Immature natural killer cell (primary cell): ENCODE data around the gene CLK2. TPM values are rescaled to one million over a fixed set of nuclear protein-coding genes. Genes with fewer than 3 reads are reported as not detected.
A peak's percentile ranks its signal among the peaks of the same experiment; 100 is the strongest.

ENCODE experiments used
- DNase-seq, 3 donors: peaks; one replicate each; pipeline ENCODE4 v3.0.0; 2022; ENCODE audit warnings: mixed read lengths in 1 of 3
- H3K27ac Mint-ChIP-seq, 6 donors: one replicate each; pipeline ENCODE4 v1.8.0; 2020; ENCODE audit warnings: mixed read lengths in 6 of 6, mild to moderate bottlenecking in 5 of 6, inconsistent platforms in 4 of 6, moderate library complexity in 3 of 6
- H3K27me3 Mint-ChIP-seq, 3 donors: one replicate each; pipeline ENCODE4 v1.8.0; 2020 to 2021; ENCODE audit warnings: low read depth in 3 of 3, mild to moderate bottlenecking in 3 of 3, mixed read lengths in 3 of 3, moderate library complexity in 3 of 3, inconsistent platforms in 1 of 3
- H3K36me3 Mint-ChIP-seq, 3 donors: one replicate each; pipeline ENCODE4 v1.8.0; 2020; ENCODE audit warnings: mixed read lengths in 3 of 3, inconsistent platforms in 2 of 3, mild to moderate bottlenecking in 2 of 3
- H3K4me1 Mint-ChIP-seq, 2 donors: one replicate each; pipeline ENCODE4 v1.8.0; 2020; ENCODE audit warnings: inconsistent platforms in 2 of 2, mild to moderate bottlenecking in 2 of 2, mixed read lengths in 2 of 2, moderate library complexity in 1 of 2
- H3K4me3 Mint-ChIP-seq, 5 donors: one replicate each; pipeline ENCODE4 v1.8.0; 2020; ENCODE audit warnings: mild to moderate bottlenecking in 5 of 5, mixed read lengths in 5 of 5, inconsistent platforms in 3 of 5, moderate library complexity in 3 of 5
- H3K9me3 Mint-ChIP-seq, 6 donors: one replicate each; pipeline ENCODE4 v1.8.0; 2020; ENCODE audit warnings: mild to moderate bottlenecking in 6 of 6, mixed read lengths in 6 of 6, inconsistent platforms in 4 of 6, moderate library complexity in 3 of 6
- polyA plus RNA-seq, 3 donors: library from polyadenylated mRNA; unstranded; fragments of 300-500 nt; fragmentation: Illumina TruSeq; gene quantifications; one replicate each; pipeline ENCODE4 v1.2.3, GENCODE V29; 2021

The CLK2 gene
- polyA plus RNA-seq, 3 donors from 2014 or later = 5.8 to 15.6 (median 6.2) TPM

DNA sequence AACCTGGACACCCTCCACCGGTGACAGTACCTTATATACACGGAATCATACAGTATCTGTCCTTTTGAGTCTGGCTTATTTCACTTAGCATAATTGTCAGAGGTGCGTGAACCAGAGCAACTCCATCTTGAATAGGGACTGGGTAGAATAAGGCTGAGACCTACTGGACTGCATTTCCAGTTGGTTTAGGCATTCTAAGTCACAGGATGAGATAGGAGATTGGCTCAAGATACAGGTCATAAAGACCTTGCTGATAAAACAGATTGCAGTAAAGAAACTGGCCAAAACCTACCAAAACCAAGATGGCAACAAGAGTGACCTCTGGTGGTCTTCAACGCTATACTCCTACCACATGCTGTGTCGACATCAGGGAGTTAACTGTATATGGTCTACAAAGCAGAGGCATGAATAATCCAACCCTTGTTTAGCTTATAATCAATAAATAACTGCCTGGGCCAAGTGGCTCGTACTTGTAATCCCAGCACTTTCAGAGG lies 34.0 kb upstream of the CLK2 start:
- H3K4me3 Mint-ChIP-seq = peak overlapping the region in 4 of 5 donors; percentile 18 to 51 (median 34)
- H3K36me3 Mint-ChIP-seq = no peaks in the 10 kb centered on the region
- H3K27ac Mint-ChIP-seq = peak overlapping the region; percentile 83 to 100 (median 97)
- peaks cover 0 to 1% (median 0%) of the 10 kb centered on the region in 6 donors for H3K9me3 Mint-ChIP-seq
- peak in 1 of 3 donors; percentile 24 for DNase-seq
- peaks cover 5 to 12% (median 5%) of the 10 kb centered on the region in 3 donors for H3K27me3 Mint-ChIP-seq
- H3K4me1 Mint-ChIP-seq = peaks cover 32 to 35% of the 10 kb centered on the region in 2 donors

DNA sequence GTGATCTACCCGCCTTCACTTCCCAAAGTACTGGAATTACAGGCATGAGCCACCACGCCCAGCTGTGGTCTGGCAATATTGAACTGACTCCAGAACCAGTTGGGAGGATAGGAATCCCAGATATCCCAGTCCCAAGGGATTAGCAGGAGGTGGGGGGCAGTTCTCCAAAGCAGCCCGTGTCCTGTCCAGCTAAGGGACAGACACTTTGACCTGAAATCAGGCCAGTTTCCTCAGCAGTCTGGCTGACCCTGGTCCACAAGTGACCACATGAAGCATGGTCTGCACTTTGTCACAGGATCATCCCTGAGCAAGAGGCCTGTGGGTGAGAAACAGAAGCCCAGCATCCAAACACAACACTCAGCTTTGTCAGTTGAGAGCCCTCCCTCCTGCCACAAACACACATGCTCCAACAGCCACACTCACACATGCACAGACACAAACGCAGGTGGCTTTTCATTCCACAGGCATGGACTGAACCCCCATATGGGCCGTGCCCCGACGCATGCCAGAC lies 32.6 kb upstream of the CLK2 start:
- peaks cover 26 to 29% of the 10 kb centered on the region in 2 donors for H3K4me1 Mint-ChIP-seq
- no peak overlapping the region for H3K4me3 Mint-ChIP-seq
- H3K36me3 Mint-ChIP-seq = no peaks in the 10 kb centered on the region
- no peak for DNase-seq
- H3K27me3 Mint-ChIP-seq = peaks cover 5 to 9% (median 5%) of the 10 kb centered on the region in 3 donors
- peak overlapping the region in 2 of 6 donors; percentile 86 to 96 for H3K27ac Mint-ChIP-seq
- peaks cover 0 to 1% (median 0%) of the 10 kb centered on the region in 6 donors for H3K9me3 Mint-ChIP-seq

DNA sequence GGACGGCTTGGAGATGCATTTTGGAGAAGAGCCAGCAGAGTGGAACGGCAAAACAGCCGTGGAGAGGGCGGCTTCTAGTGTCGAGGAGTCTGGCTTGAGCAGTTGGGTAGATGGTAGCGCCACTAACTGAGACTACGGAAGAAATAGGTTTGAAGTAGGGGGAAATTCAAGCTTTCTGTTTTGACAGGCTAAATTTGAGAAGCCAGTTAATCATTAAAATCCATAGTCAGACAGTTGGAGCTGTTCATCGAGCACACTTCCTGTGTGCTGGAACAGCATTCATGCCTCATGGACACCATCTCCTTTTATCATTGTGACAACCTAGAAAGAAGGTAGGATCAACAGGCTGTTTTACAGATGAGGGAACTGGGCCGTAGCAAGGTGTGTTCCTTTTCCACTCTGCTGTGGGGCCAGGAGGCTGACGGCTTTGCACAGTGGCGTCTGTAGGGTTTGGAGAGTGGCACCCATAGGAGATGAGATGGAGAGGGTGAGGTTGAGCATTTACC lies 31.3 kb upstream of the CLK2 start:
- peaks cover 5 to 9% (median 5%) of the 10 kb centered on the region in 3 donors for H3K27me3 Mint-ChIP-seq
- H3K36me3 Mint-ChIP-seq = no peaks in the 10 kb centered on the region
- peaks cover 0 to 1% (median 0%) of the 10 kb centered on the region in 6 donors for H3K9me3 Mint-ChIP-seq
- H3K27ac Mint-ChIP-seq = no peak overlapping the region
- H3K4me1 Mint-ChIP-seq = peaks cover 16% of the 10 kb centered on the region in 2 donors
- no peak overlapping the region for H3K4me3 Mint-ChIP-seq
- DNase-seq = no peak

DNA sequence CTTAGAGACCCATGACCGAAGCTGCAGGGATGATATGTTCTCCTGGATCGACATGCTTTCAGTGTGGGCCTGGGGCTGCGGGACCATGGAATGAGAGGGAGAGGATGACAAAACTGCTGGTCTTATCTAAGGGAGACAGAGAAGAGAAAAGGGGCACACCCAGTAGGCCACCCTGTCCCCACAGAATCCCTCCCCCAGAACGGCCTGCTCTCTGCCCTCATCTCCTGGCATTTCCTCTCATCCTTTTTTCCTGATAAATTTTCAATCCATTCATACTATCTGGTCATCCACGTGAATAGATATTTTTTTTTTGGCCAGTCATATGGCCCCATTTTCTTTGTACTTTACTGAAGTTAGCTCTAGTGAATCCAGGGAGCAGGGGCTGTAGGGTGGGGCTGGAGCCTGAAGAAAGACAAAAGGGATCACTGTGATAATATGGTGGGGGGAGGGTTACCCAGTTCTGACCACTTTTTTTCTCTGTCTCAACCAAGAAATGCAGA lies 28.1 kb upstream of the CLK2 start, which contains the start of gene PKLR:
Gene PKLR (minus strand): TSS at position 97 of the 500 bp plus-strand sequence. CDS start 43 bp downstream, at position 54.
- no peaks in the 10 kb centered on the region for H3K4me1 Mint-ChIP-seq
- no peak within 1 kb of the TSS for H3K27ac Mint-ChIP-seq
- peaks cover 0 to 1% (median 0%) of the 10 kb centered on the region in 6 donors for H3K9me3 Mint-ChIP-seq
- DNase-seq = no peak
- peaks cover 4 to 19% (median 5%) of the 10 kb centered on the region in 3 donors for H3K27me3 Mint-ChIP-seq
- no peak within 1 kb of the TSS for H3K4me3 Mint-ChIP-seq
- H3K36me3 Mint-ChIP-seq = peaks cover 0 to 4% (median 0%) of the 10 kb centered on the region in 3 donors

DNA sequence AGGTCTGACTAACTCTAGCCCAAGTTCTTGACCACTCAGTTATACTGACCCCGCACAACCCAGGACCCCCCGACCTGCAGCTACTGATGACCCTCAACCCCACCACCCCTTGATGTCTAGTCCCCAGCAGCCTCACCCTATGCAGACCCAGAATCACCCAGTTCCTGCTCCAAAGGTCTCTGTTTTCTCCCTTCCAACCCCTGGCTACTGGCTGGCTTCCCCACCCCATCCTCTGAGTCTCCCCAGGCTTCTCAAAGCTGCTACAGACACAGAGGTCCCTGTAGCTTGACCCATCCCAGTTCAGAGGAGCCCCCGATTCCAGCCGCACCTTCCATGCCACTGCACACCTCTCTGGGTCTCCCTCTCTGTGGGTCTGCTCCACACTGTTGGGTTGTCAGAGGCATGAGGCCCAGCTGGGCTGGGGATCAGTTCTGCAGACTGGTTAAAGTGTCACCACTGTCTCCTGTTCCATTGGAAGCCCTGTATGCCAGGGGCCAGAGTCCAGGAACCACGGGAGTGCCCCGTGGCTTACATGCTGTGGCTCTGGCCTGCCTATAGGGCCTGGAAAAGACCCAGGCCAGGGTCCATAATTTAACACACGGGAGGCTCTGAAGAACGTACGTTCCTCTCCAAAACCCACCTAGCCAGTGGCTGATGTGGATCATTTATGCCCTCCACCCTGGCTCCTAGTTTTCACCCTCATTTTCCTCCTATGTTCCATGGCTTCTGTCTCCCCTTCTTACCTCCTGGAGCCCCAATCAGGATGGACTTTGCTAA lies 27.4 kb upstream of the CLK2 start:
- no peaks in the 10 kb centered on the region for H3K4me1 Mint-ChIP-seq
- H3K36me3 Mint-ChIP-seq = peaks cover 0 to 4% (median 0%) of the 10 kb centered on the region in 3 donors
- peaks cover 0 to 1% (median 0%) of the 10 kb centered on the region in 6 donors for H3K9me3 Mint-ChIP-seq
- H3K4me3 Mint-ChIP-seq = no peak overlapping the region
- no peak for DNase-seq
- H3K27me3 Mint-ChIP-seq = peaks cover 4 to 19% (median 6%) of the 10 kb centered on the region in 3 donors
- H3K27ac Mint-ChIP-seq = no peak overlapping the region

DNA sequence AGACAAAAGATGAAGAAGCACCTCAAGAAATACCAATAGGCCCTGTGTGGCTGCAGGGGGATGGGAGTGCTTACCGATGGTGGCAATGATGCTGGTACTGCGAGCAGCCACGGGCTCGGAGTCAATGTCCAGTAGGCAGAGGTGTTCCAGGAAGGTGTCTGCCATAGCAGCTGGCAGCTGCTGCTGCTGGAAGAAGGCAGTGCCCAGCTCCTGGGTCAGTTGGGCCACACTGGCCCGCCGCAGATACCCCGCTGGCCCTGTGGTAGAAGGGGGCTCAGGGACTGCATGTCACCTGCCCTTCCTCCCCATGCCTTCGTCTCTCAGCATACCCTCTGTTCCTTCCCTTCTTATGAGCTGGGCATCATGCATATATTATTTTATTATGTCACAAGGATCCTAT lies 26.7 kb upstream of the CLK2 start:
- Mint-ChIP-seq H3K4me3 (no peak overlapping the region), H3K4me1 (no peaks in the 10 kb centered on the region), H3K27ac (no peak overlapping the region), H3K36me3 (peaks cover 0 to 4% (median 0%) of the 10 kb centered on the region in 3 donors), H3K27me3 (peaks cover 6 to 19% (median 7%) of the 10 kb centered on the region in 3 donors), H3K9me3 (peaks cover 0 to 1% (median 0%) of the 10 kb centered on the region in 6 donors)
- no peak for DNase-seq

DNA sequence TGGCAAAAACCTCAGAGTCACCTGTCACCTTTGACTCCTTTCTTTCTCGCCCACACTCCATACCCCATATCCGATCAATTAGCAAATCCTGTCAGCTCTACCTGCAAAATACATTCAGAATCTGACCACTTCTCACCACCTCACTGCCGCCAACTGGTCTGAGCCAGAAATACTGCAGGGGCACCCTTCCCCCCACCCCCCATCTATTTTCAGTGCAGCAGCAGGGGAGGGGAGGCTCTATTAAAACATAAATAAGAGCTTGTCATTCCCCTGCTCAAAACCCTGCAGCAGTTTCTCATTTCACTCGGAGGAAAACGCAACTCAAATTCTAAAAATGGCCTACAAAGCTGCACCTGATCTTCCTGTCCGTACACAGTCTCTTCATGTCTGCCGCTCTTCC lies 24.1 kb upstream of the CLK2 start:
- DNase-seq = no peak

DNA sequence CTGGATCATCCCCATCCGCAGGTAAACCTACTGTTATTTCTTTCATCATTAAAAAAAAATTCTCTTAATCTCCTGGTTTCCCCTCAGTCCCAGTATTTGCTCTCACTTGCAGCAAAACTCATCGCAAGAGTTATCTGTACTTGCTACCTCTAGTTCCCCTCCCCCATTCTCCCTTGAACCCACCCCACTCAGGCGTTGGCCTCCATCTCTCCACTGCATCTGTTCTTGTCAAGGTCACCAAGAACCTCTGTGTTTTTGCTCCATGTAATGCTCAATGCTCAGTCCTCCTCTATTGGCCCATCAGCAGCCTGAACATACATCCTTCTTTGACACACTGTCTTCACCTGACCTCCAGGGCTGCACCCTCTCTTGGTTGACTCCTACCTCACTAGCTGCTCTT lies 23.4 kb upstream of the CLK2 start:
- peaks cover 0 to 4% (median 0%) of the 10 kb centered on the region in 3 donors for H3K36me3 Mint-ChIP-seq
- H3K4me3 Mint-ChIP-seq = no peak overlapping the region
- H3K4me1 Mint-ChIP-seq = no peaks in the 10 kb centered on the region
- DNase-seq = no peak
- H3K9me3 Mint-ChIP-seq = no peaks in the 10 kb centered on the region
- H3K27ac Mint-ChIP-seq = no peak overlapping the region
- H3K27me3 Mint-ChIP-seq = peaks cover 9 to 18% (median 14%) of the 10 kb centered on the region in 3 donors

More for the DNA sequence above, 24.1 kb upstream of the CLK2 start:
- no peaks in the 10 kb centered on the region for H3K4me1 Mint-ChIP-seq
- peaks cover 9 to 18% (median 12%) of the 10 kb centered on the region in 3 donors for H3K27me3 Mint-ChIP-seq
- no peaks in the 10 kb centered on the region for H3K9me3 Mint-ChIP-seq
- no peak overlapping the region for H3K27ac Mint-ChIP-seq
- H3K4me3 Mint-ChIP-seq = no peak overlapping the region
- H3K36me3 Mint-ChIP-seq = peaks cover 0 to 4% (median 0%) of the 10 kb centered on the region in 3 donors

DNA sequence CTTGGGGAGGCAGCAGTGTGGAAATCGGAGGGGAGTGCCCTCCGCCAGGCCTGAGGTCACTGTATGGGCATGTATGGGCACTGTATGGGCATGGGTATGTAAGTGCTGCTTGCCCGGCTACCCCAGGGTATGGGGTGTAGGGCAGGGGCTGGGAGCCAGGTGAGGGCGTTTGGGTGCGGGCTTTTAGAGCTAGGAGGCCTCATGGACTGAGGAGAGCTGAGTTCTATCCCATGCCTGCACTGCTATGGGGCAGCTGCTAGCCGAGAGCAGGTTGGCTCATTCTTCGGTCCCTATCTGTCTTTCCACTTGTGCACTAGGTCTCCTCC lies 22.6 kb upstream of the CLK2 start:
- DNase-seq = no peak
- Mint-ChIP-seq H3K4me1 (no peaks in the 10 kb centered on the region), H3K27ac (no peak overlapping the region)

DNA sequence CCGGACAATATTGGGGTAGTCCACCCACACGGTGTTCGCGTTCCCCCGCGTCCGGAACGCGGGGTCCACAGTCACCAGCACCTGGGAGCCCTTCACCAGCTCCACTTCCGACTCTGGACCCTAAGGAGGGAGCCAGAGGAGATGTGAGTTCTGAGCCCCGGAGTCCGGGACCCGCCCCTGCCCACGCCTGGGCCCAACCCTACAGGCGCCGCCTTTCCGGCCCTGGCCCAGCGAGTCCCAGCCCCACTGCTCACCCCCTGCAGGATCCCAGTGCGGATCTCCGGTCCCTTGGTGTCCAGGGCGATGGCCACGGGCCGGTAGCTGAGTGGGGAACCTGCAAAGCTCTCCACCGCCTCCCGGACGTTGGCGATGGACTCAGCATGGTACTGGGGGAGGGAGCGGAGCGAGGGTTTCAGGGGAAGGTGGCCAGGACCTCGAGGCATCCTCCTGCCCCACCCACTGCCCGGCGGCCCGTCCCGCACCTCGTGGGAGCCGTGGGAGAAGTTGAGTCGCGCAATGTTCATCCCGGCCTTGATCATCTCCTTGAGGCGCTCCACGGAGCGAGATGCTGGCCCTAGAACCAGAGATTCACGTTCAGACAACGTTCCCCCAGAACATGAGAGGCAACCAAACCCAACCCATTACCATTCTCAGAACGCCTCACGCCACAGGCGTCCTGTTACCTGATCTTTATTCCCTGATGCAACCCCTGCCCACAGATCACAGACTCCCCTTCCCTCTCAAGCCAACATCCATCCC lies 22.1 kb upstream of the CLK2 start:
- H3K27me3 Mint-ChIP-seq = peaks cover 9 to 18% (median 14%) of the 10 kb centered on the region in 3 donors
- no peaks in the 10 kb centered on the region for H3K4me1 Mint-ChIP-seq
- H3K4me3 Mint-ChIP-seq = no peak overlapping the region
- DNase-seq = no peak
- H3K27ac Mint-ChIP-seq = no peak overlapping the region
- H3K9me3 Mint-ChIP-seq = no peaks in the 10 kb centered on the region
- peaks cover 0 to 4% (median 0%) of the 10 kb centered on the region in 3 donors for H3K36me3 Mint-ChIP-seq

More for the DNA sequence above, 22.6 kb upstream of the CLK2 start:
- peaks cover 9 to 18% (median 14%) of the 10 kb centered on the region in 3 donors for H3K27me3 Mint-ChIP-seq
- H3K36me3 Mint-ChIP-seq = peaks cover 0 to 4% (median 0%) of the 10 kb centered on the region in 3 donors
- H3K9me3 Mint-ChIP-seq = no peaks in the 10 kb centered on the region
- no peak overlapping the region for H3K4me3 Mint-ChIP-seq

DNA sequence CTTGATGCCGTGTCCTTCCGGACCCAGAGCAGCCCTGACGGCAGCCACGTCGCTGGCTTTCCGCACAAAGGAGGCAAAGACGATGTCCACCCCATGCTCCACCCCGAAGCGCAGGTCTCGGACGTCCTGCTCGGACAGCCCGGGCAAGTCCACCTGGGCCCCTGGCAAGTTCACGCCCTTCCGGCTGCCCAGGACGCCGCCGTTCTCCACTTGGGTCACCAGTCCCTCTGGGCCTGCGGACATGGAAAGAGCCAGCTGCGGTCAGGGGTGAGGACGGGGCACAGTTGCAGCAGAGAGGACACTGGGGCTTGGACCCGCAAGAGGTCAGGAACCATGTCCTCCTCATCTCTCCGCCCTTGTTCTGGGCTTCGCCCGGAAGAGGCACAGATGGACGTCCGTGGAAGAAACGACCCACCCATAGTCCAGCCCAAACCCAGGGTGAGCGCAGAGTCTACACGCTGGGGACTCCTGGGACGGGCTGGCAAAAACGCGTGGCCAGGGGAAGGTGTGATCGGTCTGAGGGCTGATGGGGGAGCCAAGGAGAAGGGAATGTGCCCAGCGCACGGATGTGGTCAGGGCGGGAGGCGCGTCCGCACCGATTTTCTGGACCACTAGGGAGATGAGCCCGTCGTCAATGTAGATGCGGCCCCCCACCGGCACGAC lies 21.3 kb upstream of the CLK2 start:
- H3K27me3 Mint-ChIP-seq = peaks cover 9 to 18% (median 14%) of the 10 kb centered on the region in 3 donors
- H3K4me3 Mint-ChIP-seq = peak overlapping the region in 1 of 5 donors; percentile 5

DNA sequence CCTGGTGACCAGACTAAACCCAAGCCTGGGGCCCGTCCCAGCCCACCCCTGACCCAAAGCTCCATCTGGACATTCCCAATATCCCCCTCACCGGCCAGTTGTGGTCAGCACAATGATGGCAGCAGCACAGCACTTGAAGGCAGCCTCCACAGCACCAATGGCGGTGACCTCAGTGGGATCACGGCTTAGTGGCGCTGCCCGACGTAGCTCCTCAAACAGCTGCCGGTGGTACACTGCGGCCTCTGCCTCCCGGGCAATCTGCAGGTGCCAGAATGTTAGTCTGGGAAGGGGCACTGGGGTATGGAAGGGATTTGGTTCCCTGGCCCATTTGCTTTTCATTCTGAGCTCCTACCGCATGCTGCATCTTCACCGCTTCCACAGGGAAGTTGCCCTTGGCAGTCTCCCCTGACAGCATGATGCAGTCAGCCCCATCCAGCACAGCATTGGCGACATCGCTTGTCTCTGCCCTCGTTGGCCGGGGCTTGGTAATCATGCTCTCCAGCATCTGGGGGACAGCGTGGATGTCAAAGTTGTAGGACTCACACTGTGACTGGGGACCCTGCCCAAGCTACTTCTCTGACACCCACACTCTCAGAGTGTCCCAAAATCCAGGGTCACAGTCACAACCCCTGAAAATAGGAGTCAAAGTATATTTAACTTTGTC lies 19.9 kb upstream of the CLK2 start:
- Mint-ChIP-seq H3K4me1 (no peaks in the 10 kb centered on the region), H3K36me3 (peaks cover 0 to 4% (median 0%) of the 10 kb centered on the region in 3 donors), H3K9me3 (no peaks in the 10 kb centered on the region), H3K27ac (no peak overlapping the region), H3K27me3 (peaks cover 9 to 18% (median 14%) of the 10 kb centered on the region in 3 donors), H3K4me3 (no peak overlapping the region)
- DNase-seq = no peak

More for the DNA sequence above, 21.3 kb upstream of the CLK2 start:
- Mint-ChIP-seq H3K36me3 (peaks cover 0 to 4% (median 0%) of the 10 kb centered on the region in 3 donors), H3K4me1 (no peaks in the 10 kb centered on the region), H3K9me3 (no peaks in the 10 kb centered on the region), H3K27ac (no peak overlapping the region)
- DNase-seq = no peak
